ENCODE results near the gene ZNF500.

DNA sequence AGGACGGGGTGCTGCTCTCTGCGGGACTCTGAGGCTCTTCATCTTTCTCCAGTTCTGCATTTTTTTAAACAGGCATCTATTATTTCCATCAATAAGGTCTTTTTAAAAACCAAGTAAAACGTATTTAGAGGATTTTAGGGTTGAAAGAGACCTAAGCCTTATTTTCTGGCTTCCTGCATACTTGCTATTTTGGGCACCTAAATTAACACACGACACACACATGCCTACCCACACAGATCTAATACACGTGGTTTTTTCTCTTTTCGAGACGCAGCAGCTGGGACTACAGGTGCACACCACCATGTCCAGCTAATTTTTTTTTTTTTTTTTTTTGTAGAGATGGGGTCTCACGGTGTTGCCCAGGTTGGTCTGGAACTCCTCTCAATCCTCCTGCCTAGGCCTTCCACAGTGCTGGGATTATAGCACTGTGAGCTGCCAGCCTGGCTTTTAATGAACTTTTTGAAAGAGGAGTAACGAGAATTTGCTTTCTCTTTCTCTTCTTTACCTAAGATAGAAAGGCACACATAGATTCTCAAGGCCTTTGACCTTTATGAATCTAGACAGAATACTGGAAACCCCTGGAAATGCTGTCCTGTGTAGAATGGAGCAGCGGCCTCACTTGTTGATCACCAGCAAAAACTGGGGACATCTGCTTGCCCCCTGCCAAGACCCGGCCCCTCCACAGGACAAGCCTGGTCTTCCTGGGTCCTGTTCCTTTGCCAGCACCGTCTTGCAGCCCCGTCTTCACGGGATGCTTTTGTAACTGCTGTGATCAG lies 18.9 kb downstream of the ZNF500 start:
- TF ChIP-seq, protein P1, sequence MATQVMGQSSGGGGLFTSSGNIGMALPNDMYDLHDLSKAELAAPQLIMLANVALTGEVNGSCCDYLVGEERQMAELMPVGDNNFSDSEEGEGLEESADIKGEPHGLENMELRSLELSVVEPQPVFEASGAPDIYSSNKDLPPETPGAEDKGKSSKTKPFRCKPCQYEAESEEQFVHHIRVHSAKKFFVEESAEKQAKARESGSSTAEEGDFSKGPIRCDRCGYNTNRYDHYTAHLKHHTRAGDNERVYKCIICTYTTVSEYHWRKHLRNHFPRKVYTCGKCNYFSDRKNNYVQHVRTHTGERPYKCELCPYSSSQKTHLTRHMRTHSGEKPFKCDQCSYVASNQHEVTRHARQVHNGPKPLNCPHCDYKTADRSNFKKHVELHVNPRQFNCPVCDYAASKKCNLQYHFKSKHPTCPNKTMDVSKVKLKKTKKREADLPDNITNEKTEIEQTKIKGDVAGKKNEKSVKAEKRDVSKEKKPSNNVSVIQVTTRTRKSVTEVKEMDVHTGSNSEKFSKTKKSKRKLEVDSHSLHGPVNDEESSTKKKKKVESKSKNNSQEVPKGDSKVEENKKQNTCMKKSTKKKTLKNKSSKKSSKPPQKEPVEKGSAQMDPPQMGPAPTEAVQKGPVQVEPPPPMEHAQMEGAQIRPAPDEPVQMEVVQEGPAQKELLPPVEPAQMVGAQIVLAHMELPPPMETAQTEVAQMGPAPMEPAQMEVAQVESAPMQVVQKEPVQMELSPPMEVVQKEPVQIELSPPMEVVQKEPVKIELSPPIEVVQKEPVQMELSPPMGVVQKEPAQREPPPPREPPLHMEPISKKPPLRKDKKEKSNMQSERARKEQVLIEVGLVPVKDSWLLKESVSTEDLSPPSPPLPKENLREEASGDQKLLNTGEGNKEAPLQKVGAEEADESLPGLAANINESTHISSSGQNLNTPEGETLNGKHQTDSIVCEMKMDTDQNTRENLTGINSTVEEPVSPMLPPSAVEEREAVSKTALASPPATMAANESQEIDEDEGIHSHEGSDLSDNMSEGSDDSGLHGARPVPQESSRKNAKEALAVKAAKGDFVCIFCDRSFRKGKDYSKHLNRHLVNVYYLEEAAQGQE (IDR thresholded peaks at IDR 0.05; ENCODE audit: low read depth), result no peak
- no peak for TF ChIP-seq SP1 (IDR thresholded peaks at IDR 0.05; ENCODE audit: low read depth)
- TF ChIP-seq, protein P2, sequence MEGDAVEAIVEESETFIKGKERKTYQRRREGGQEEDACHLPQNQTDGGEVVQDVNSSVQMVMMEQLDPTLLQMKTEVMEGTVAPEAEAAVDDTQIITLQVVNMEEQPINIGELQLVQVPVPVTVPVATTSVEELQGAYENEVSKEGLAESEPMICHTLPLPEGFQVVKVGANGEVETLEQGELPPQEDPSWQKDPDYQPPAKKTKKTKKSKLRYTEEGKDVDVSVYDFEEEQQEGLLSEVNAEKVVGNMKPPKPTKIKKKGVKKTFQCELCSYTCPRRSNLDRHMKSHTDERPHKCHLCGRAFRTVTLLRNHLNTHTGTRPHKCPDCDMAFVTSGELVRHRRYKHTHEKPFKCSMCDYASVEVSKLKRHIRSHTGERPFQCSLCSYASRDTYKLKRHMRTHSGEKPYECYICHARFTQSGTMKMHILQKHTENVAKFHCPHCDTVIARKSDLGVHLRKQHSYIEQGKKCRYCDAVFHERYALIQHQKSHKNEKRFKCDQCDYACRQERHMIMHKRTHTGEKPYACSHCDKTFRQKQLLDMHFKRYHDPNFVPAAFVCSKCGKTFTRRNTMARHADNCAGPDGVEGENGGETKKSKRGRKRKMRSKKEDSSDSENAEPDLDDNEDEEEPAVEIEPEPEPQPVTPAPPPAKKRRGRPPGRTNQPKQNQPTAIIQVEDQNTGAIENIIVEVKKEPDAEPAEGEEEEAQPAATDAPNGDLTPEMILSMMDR (IDR thresholded peaks at IDR 0.05 in 2 of 3, conservative IDR thresholded peaks at IDR 0.05 in 1 of 3; ENCODE audit: borderline replicate concordance in 1 of 3, insufficient read depth in 1 of 3, low read depth in 2 of 3, low read length in 2 of 3), result no peak
